Measurements from ENCODE around the gene ZNF474.
"Not testable (repeated sequence)": the region's sequence is repeated elsewhere in the genome, so short reads cannot be mapped to it uniquely, and the experiment has no call there.

ZNF474 gene

GRCh38 chr5:122129306-122129705 lies at the start of gene ZNF474:
Gene ZNF474, plus strand, starts transcription at chr5:122129546. Its CDS starts 22,445 bp downstream, at chr5:122151991.
- no peaks in the 10 kb centered on the region for H3K36me3 Mint-ChIP-seq
- no peak within 1 kb of the TSS for H3K4me3 Mint-ChIP-seq
- DNase-seq (ENCODE audit: low spot score in 2 of 2), result no peak
- no peaks in the 10 kb centered on the region for H3K4me1 Mint-ChIP-seq
- peaks cover 1% of the 10 kb centered on the region for H3K9me3 Mint-ChIP-seq
- H3K27ac Mint-ChIP-seq, result no peak within 1 kb of the TSS
- ATAC-seq (ENCODE audit: low read depth), result no peak
- peaks cover 2% of the 10 kb centered on the region for H3K27me3 Mint-ChIP-seq

GRCh38 chr5:122081541-122081940 lies 47.8 kb upstream of the ZNF474 start:
- Mint-ChIP-seq H3K36me3 (no peaks in the 10 kb centered on the region), H3K9me3 (no peaks in the 10 kb centered on the region), H3K4me1 (peaks cover 10% of the 10 kb centered on the region), H3K4me3 (no peak overlapping the region), H3K27me3 (peaks cover 24% of the 10 kb centered on the region), H3K27ac (no peak overlapping the region)
- ATAC-seq (ENCODE audit: low read depth), result no peak
- no peak for DNase-seq (ENCODE audit: low spot score in 2 of 2)

GRCh38 chr5:122083535-122083934 lies 45.8 kb upstream of the ZNF474 start:
- Mint-ChIP-seq H3K9me3 (no peaks in the 10 kb centered on the region), H3K27ac (no peak overlapping the region), H3K27me3 (peaks cover 16% of the 10 kb centered on the region), H3K36me3 (no peaks in the 10 kb centered on the region), H3K4me1 (no peaks in the 10 kb centered on the region), H3K4me3 (no peak overlapping the region)
- DNase-seq (ENCODE audit: low spot score in 2 of 2) (no peak), ATAC-seq (ENCODE audit: low read depth) (no peak)

DNA sequence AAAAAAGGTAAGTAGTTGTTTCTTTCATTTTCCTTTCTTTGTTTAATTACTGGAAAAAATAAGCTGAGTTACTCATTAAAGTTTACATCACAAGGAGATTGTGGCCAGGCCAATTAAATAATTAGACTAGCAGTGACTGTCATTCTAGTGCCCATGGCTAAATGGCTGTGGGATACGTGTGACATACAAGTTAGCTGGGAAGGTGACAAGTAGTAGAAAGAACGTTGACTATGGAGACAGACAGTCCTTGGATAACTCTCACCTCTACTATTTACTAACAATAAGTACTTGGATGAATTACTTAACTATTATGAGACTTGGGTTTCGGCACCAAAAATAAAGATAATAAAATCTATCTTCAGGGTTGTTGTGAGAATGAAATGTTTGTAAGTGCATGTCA lies 44.3 kb upstream of the ZNF474 start:
- DNase-seq (ENCODE audit: low spot score in 2 of 2) (no peak), ATAC-seq (ENCODE audit: low read depth) (no peak)
- no peaks in the 10 kb centered on the region for H3K9me3 Mint-ChIP-seq
- H3K27ac Mint-ChIP-seq, result no peak overlapping the region
- H3K4me3 Mint-ChIP-seq, result no peak overlapping the region
- no peaks in the 10 kb centered on the region for H3K4me1 Mint-ChIP-seq
- H3K36me3 Mint-ChIP-seq, result no peaks in the 10 kb centered on the region
- H3K27me3 Mint-ChIP-seq, result peaks cover 9% of the 10 kb centered on the region

DNA sequence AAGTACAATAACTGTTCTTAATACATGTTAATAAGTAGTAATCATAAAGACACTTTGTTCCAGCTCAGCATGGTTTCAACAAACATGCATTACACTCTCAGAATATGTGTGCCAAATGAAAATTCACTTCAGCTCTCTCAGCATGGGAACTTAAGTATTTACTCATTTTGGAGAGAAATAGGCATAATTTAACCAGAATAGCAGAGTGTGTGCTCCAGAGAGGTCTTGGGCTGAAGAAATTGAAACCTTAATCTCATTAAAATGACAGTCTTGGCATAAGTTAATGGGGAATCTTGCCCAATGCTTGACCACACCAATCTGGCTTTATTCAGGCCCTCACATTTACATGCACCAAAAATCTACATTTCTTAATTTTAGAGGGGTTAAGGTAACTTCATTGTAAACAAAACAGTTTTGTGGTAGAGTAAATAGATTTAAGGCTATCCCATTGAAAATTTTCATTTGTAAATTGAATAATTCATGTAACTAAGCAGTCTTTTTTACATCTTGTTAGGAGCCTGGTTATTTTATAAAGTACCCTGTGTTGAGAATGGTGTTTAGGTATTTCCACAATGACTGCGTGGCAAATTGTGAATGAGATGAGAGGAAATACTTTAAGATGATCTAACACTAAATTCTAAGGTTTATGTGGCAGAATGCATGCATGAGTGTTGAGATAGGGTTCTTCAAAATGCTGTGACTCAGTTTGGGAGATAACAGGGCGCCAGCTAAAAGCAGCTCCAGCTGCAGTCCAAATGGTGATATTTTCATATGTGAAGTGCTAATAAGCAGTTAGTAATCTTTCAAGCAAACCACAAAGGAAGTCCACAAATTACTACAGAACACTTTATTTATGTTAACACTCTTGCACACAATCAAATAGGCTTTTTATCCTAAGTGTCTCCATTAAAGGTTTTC lies 40.0 kb upstream of the ZNF474 start:
- no peak overlapping the region for H3K27ac Mint-ChIP-seq
- H3K9me3 Mint-ChIP-seq, result no peaks in the 10 kb centered on the region
- H3K4me3 Mint-ChIP-seq, result no peak overlapping the region
- DNase-seq (ENCODE audit: low spot score in 2 of 2) (no peak), ATAC-seq (ENCODE audit: low read depth) (no peak)
- no peaks in the 10 kb centered on the region for H3K4me1 Mint-ChIP-seq
- peaks cover 4% of the 10 kb centered on the region for H3K27me3 Mint-ChIP-seq
- H3K36me3 Mint-ChIP-seq, result no peaks in the 10 kb centered on the region

GRCh38 chr5:122091936-122092600 lies 37.3 kb upstream of the ZNF474 start:
- DNase-seq (ENCODE audit: low spot score in 2 of 2) (no peak), ATAC-seq (ENCODE audit: low read depth) (no peak)
- H3K27me3 Mint-ChIP-seq, result peaks cover 4% of the 10 kb centered on the region
- H3K4me3 Mint-ChIP-seq, result no peak overlapping the region
- H3K27ac Mint-ChIP-seq, result no peak overlapping the region
- no peaks in the 10 kb centered on the region for H3K4me1 Mint-ChIP-seq
- H3K9me3 Mint-ChIP-seq, result no peaks in the 10 kb centered on the region
- H3K36me3 Mint-ChIP-seq, result no peaks in the 10 kb centered on the region

- no peak for ATAC-seq (ENCODE audit: low read depth)
- H3K27me3 Mint-ChIP-seq, result peaks cover 3% of the 10 kb centered on the region
- H3K36me3 Mint-ChIP-seq, result no peaks in the 10 kb centered on the region
- H3K4me1 Mint-ChIP-seq, result no peaks in the 10 kb centered on the region
- H3K4me3 Mint-ChIP-seq, result no peak overlapping the region
- no peaks in the 10 kb centered on the region for H3K9me3 Mint-ChIP-seq
- H3K27ac Mint-ChIP-seq, result no peak overlapping the region
- DNase-seq (ENCODE audit: low spot score in 2 of 2), result no peak
Observed at GRCh38 chr5:122093415-122094180, 35.7 kb upstream of the ZNF474 start.

- ATAC-seq (ENCODE audit: low read depth); DNase-seq (ENCODE audit: low spot score in 2 of 2); H3K27ac Mint-ChIP-seq; H3K27me3 Mint-ChIP-seq; H3K4me3 Mint-ChIP-seq; H3K9me3 Mint-ChIP-seq; H3K36me3 Mint-ChIP-seq; H3K4me1 Mint-ChIP-seq: not testable (repeated sequence)
Observed at GRCh38 chr5:122094251-122094650, 35.1 kb upstream of the ZNF474 start.

GRCh38 chr5:122095158-122095557 lies 34.2 kb upstream of the ZNF474 start:
- no peak for ATAC-seq (ENCODE audit: low read depth)
- Mint-ChIP-seq H3K4me1 (no peaks in the 10 kb centered on the region), H3K4me3 (no peak overlapping the region), H3K27ac (no peak overlapping the region), H3K36me3 (no peaks in the 10 kb centered on the region), H3K27me3 (peaks cover 1% of the 10 kb centered on the region), H3K9me3 (no peaks in the 10 kb centered on the region)
- no peak for DNase-seq (ENCODE audit: low spot score in 2 of 2)

- DNase-seq (ENCODE audit: low spot score in 2 of 2), result no peak
- no peaks in the 10 kb centered on the region for H3K4me1 Mint-ChIP-seq
- no peaks in the 10 kb centered on the region for H3K9me3 Mint-ChIP-seq
- peaks cover 3% of the 10 kb centered on the region for H3K27me3 Mint-ChIP-seq
- no peaks in the 10 kb centered on the region for H3K36me3 Mint-ChIP-seq
- H3K4me3 Mint-ChIP-seq, result no peak overlapping the region
- ATAC-seq (ENCODE audit: low read depth), result no peak
- no peak overlapping the region for H3K27ac Mint-ChIP-seq
Observed at GRCh38 chr5:122097391-122097790, 32.0 kb upstream of the ZNF474 start.

GRCh38 chr5:122099060-122099790 lies 30.1 kb upstream of the ZNF474 start:
- no peak for ATAC-seq (ENCODE audit: low read depth)
- Mint-ChIP-seq H3K36me3 (no peaks in the 10 kb centered on the region), H3K4me3 (no peak overlapping the region), H3K9me3 (no peaks in the 10 kb centered on the region), H3K4me1 (no peaks in the 10 kb centered on the region), H3K27ac (no peak overlapping the region), H3K27me3 (peaks cover 3% of the 10 kb centered on the region)
- DNase-seq (ENCODE audit: low spot score in 2 of 2), result no peak

DNA sequence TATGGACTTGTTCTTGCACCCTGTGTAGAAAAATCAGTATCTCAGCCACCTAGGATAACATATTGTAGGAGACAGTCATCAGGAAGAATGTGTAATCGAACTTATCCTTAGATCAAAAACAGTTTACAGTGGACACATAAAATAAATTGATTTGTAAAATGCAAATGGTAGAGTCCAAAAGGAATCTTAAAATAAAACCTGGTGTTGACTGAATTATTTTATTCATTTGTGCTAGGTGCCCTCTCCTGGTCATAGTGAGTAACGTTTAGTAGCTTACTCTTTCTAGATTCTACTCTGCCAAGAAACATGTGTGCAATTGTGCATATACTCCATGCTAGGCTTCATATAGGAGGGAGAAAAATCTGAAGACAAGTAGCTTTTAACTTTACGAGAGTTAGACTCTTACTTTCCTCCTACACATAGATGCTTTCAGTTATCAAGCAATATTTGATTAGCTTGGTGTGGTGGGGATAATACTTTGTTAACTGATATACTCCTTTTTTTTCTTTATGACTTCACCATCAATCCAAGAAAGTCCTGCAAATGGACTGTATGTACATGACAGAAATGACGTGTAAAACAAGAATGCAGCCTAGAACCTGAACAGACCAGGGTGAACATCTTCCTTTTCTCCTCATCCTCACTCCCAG lies 27.6 kb upstream of the ZNF474 start:
- peaks cover 3% of the 10 kb centered on the region for H3K27me3 Mint-ChIP-seq
- H3K9me3 Mint-ChIP-seq, result no peaks in the 10 kb centered on the region
- H3K27ac Mint-ChIP-seq, result no peak overlapping the region
- no peak for ATAC-seq (ENCODE audit: low read depth)
- H3K4me3 Mint-ChIP-seq, result no peak overlapping the region
- H3K36me3 Mint-ChIP-seq, result no peaks in the 10 kb centered on the region
- no peaks in the 10 kb centered on the region for H3K4me1 Mint-ChIP-seq
- DNase-seq (ENCODE audit: low spot score in 2 of 2), result no peak

DNA sequence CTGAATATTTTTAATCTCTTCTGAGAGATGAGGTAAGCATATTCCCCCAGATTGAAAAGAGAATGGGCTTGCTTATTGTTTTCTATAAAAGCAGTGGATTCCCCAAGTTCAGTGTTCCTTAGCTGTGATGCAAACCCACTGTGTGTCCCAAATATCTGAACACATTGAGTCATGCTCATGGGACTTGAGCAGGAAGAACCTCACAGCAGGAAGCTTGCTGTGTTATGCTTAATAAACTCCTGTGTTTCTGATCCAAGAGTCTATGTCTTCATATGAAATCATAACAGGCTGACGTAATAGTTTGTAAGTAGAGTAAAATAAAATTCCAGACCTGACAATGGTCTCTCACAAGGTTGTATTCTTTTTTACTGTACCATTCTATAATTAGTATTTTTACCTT lies 26.5 kb upstream of the ZNF474 start:
- Mint-ChIP-seq H3K36me3 (no peaks in the 10 kb centered on the region), H3K27me3 (peaks cover 5% of the 10 kb centered on the region), H3K4me3 (no peak overlapping the region), H3K4me1 (no peaks in the 10 kb centered on the region), H3K27ac (no peak overlapping the region), H3K9me3 (no peaks in the 10 kb centered on the region)
- no peak for DNase-seq (ENCODE audit: low spot score in 2 of 2)
- no peak for ATAC-seq (ENCODE audit: low read depth)

Measured in memory B cell (primary cell).